Upper lobe of right lung (tissue), 1 donor: Measurements from ENCODE around the gene CMTM8. TPM values are rescaled to one million over a fixed set of nuclear protein-coding genes. Genes with fewer than 3 reads are reported as not detected.

Experiments used
- ATAC-seq: fragments of 200-7000 bp; cut with Tn5 transposase; one replicate; pipeline ENCODE4 v1.9.1; 2020; ENCODE audit warnings: mild to moderate bottlenecking, moderate library complexity
- DNase-seq: peaks from one replicate; pipeline ENCODE4 v3.0.0-alpha.2; 2020
- H3K27ac ChIP-seq: fragments of 200-600 bp; one replicate; pipeline ENCODE4 v1.8.0; 2022
- H3K27me3 ChIP-seq: fragments of 200-600 bp; one replicate; pipeline ENCODE4 v1.8.0; 2022; ENCODE audit warnings: mild to moderate bottlenecking
- H3K36me3 ChIP-seq: fragments of 200-600 bp; one replicate; pipeline ENCODE4 v1.8.0; 2022
- H3K4me1 ChIP-seq: fragments of 200-600 bp; one replicate; pipeline ENCODE4 v1.8.0; 2022
- H3K4me3 ChIP-seq: fragments of 200-600 bp; one replicate; pipeline ENCODE4 v1.8.0; 2022; ENCODE audit warnings: mild to moderate bottlenecking
- H3K9me3 ChIP-seq: fragments of 200-600 bp; one replicate; pipeline ENCODE4 v1.8.0; 2022
- intact Hi-C: fragments of 100-400 bp; cut with DNase I; formaldehyde crosslinking; loops from one replicate; pipeline ENCODE4 v1.11.0; 2022
- total RNA-seq: library from RNA; stranded (reverse); fragmentation: NEBNext Ultra II Directional; extraction: Animal tissue kit (Norgen Biotek cat#: 25700); gene quantifications from one replicate; pipeline ENCODE4 v1.2.1, GENCODE V29; 2021
- TF ChIP-seq, protein P1 (sequence below): fragments of 200-600 bp; IDR thresholded peaks from one replicate; pipeline ENCODE4 v1.8.0; 2022; ENCODE audit warnings: antibody characterized with exemption
- donor health status: DM: no; HTN: yes; CAD: no; lungs with severe emphysema.

Gene CMTM8
- total RNA-seq, 1 donor from 2014 or later = 24.9 TPM

DNA sequence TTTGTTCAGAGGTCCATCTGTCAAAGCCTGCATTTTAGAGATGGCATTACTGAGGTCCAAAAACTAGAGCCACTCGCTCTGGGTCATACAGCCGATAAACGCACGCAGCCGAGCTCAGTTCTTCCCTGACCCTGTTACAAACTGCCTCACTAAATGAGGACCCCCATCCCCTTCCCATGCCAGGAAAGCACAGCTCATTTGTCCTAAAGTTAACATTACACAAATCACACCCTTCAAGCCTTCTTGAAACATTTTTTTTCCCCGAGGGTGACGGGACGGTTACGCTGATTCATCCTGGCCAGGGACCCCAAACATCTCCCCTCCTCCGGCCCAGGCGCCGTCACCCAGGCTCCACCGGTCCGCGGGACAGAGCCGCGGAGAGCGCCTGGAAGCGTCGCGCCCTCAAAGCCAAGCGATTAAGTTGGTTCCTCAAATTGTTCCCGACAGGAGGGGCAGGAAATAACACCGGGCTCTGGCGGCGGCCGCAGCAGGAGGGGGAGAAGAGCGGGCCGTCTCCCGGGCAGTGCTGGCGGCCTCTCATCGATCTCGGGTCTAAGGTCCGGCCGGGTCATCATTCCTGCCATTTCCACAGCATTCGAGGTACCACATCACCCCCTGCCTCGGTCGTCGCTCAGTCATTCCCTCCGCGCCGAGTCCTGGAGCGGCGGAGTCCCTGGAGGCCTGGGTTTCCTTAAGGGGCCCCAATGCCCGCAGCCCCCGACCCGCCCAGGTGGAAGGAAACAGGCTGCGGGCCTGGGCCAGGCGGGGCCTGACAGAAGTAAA lies 619 bp upstream of the CMTM8 start:
- Histone ChIP-seq H3K9me3 (peaks cover 6% of the 10 kb centered on the region), H3K36me3 (no peaks in the 10 kb centered on the region), H3K4me3 (peak overlapping the region; percentile 81), H3K27me3 (no peaks in the 10 kb centered on the region), H3K4me1 (no peaks in the 10 kb centered on the region), H3K27ac (peak overlapping the region; percentile 83)
- DNase-seq (peak; percentile 83), ATAC-seq (peak; percentile 74)
- intact Hi-C loops = no loop called here
- TF ChIP-seq, protein P1, sequence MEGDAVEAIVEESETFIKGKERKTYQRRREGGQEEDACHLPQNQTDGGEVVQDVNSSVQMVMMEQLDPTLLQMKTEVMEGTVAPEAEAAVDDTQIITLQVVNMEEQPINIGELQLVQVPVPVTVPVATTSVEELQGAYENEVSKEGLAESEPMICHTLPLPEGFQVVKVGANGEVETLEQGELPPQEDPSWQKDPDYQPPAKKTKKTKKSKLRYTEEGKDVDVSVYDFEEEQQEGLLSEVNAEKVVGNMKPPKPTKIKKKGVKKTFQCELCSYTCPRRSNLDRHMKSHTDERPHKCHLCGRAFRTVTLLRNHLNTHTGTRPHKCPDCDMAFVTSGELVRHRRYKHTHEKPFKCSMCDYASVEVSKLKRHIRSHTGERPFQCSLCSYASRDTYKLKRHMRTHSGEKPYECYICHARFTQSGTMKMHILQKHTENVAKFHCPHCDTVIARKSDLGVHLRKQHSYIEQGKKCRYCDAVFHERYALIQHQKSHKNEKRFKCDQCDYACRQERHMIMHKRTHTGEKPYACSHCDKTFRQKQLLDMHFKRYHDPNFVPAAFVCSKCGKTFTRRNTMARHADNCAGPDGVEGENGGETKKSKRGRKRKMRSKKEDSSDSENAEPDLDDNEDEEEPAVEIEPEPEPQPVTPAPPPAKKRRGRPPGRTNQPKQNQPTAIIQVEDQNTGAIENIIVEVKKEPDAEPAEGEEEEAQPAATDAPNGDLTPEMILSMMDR = no peak

DNA sequence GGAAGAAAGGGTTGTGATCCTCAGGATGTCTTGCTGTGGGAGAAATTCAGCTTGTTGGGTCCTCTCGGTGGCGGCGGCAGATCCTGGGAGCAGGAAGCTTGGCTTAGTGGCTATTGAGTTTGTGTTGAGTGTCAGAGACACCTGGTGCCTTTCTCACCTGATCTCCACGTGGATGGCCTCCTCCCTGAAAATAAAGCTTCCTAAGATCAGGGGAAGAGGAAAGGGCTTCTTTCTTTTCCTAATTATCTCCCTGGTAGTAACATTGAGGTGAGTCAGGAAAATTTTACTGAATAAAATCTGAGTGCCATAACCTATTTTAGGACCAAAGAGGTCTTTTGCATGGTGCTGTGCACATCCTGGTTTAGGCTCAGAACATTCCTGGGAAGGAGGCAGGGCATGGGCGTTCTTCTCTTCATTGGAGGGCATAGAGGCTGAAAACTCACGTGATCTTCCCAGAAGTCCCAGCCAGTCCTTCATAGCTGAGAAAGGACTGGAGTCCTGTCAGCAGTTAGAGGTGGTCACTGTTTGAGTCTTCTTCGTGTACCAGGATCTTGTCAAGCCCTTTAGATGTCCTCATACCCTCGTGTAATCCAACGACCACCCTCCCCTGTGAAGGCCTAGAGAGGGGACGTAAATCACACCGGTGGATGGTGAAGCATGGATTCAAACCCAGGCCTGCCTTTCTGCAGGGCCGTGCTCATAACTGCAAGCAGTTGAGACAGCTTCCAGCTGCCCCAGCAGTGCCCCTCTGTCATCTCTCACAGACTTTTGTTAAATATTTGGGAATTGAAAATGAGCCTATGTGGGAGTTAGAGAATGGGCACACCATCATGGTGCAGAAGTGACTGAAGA lies 1.1 kb downstream of the CMTM8 start:
- TF ChIP-seq, protein P1 = no peak
- peak; percentile 62 for ATAC-seq
- H3K4me1 ChIP-seq = no peaks in the 10 kb centered on the region
- intact Hi-C loops = no loop called here
- peak overlapping the region; percentile 83 for H3K27ac ChIP-seq
- H3K9me3 ChIP-seq = peaks cover 6% of the 10 kb centered on the region
- no peaks in the 10 kb centered on the region for H3K36me3 ChIP-seq
- no peak for DNase-seq
- H3K27me3 ChIP-seq = no peaks in the 10 kb centered on the region
- H3K4me3 ChIP-seq = peak overlapping the region; percentile 81

DNA sequence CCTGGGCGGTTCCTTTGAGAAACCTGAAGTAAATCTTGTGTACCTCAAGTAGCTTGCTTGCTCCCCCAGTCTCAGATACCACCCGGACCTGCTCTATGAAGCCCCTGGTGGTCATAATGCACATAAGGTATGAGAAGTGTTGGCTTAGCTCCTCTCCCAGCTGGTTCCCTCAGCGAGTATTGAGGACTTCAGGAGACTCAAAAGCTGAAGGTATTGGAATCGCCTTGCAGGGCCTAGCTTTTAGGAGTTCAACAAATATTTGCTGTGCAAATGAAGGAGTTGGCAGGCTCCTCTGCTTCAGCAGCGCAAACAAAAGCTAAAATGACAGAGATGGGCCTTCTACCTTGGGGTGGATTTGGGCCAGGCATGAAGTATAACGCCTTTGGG lies 1.7 kb downstream of the CMTM8 start:
- Histone ChIP-seq H3K4me1 (peaks cover 2% of the 10 kb centered on the region), H3K9me3 (peaks cover 6% of the 10 kb centered on the region), H3K36me3 (no peaks in the 10 kb centered on the region), H3K27me3 (no peaks in the 10 kb centered on the region), H3K4me3 (peak overlapping the region; percentile 81), H3K27ac (peak overlapping the region; percentile 83)
- peak; percentile 8 for ATAC-seq
- intact Hi-C loops = no loop called here
- DNase-seq = no peak
- TF ChIP-seq, protein P1 = peak; percentile 47

DNA sequence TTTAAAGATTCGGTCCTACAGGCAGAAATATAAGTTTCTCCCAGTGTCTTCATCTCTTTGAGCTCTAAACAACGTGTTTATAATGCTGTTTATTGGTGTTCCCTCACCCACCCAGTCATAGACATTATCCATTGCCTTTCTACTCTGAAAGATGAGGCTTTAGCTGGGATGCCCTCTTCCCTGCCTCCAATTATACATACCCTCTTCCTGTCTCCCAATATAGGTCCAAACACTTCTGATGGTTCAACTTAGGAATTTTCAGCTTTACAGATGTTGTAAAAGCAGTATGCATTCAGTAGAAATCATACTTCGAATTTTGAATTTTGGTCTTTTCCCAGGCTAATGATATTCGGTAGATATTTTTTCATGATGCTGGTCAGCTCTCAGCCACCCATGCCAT lies 2.6 kb downstream of the CMTM8 start:
- no peak overlapping the region for H3K27ac ChIP-seq
- no peak for ATAC-seq
- TF ChIP-seq, protein P1 = no peak
- H3K4me3 ChIP-seq = no peak overlapping the region
- peaks cover 11% of the 10 kb centered on the region for H3K4me1 ChIP-seq
- intact Hi-C loops = no loop called here
- DNase-seq = no peak
- peaks cover 4% of the 10 kb centered on the region for H3K9me3 ChIP-seq
- H3K27me3 ChIP-seq = no peaks in the 10 kb centered on the region
- H3K36me3 ChIP-seq = no peaks in the 10 kb centered on the region

DNA sequence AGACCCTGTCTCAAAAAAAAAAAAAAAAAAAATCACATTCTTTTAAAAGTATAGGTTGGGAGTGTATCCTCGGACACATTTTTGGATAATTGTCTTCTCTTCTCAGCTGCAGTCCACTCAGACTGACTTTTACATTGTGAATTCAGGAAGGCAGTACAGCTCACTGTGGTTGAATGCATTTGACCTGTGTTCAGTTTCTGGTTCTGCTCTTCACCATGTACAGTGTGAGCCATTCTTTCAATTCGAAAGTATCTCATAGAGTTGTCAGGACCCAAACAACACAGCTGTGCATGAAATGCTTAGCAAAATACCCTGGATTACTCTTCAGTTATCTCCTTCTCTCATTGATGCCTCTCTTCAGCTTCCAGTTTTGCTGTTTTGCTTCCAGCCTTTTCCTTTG lies 5.0 kb downstream of the CMTM8 start:
- DNase-seq = no peak
- Histone ChIP-seq H3K27me3 (no peaks in the 10 kb centered on the region), H3K4me3 (no peak overlapping the region), H3K9me3 (no peaks in the 10 kb centered on the region), H3K27ac (no peak overlapping the region), H3K36me3 (no peaks in the 10 kb centered on the region), H3K4me1 (peaks cover 11% of the 10 kb centered on the region)
- intact Hi-C loops = no loop called here
- TF ChIP-seq, protein P1 = no peak
- ATAC-seq = no peak
